Astrocyte of the spinal cord (primary cell): ENCODE measurements around the gene ATP2C1.

Experiments
- DNase-seq: peaks from one replicate; pipeline ENCODE4 v3.0.0; 2011; ENCODE audit warnings: low read depth, low spot score
- H3K4me3 ChIP-seq: 2 replicates; pipeline ENCODE4 v1.5.1; 2011; ENCODE audit warnings: low read depth, mild to moderate bottlenecking, low read length, moderate library complexity
- CTCF ChIP-seq: IDR thresholded peaks from 2 replicates; pipeline ENCODE4 v1.5.1; 2012; ENCODE audit warnings: low read depth, mild to moderate bottlenecking, low read length, inconsistent platforms
- in situ Hi-C: cut with HindIII; loops from 2 replicates; pipeline ENCODE4 v1.10.0; 2017; ENCODE audit warnings: low sequenced_read_pairs

The ATP2C1 gene

GRCh38 chr3:131008326-131008725 lies 114.4 kb downstream of the ATP2C1 start:
- no peak for TF ChIP-seq CTCF
- H3K4me3 ChIP-seq, result no peak overlapping the region
- no peak for DNase-seq
- in situ Hi-C loops, result no loop called here

- no peak overlapping the region for H3K4me3 ChIP-seq
- no peak for TF ChIP-seq CTCF
- in situ Hi-C loops, result no loop called here
- no peak for DNase-seq
Observed at GRCh38 chr3:131009698-131010097, 115.8 kb downstream of the ATP2C1 start.

- TF ChIP-seq CTCF, result no peak
- no peak overlapping the region for H3K4me3 ChIP-seq
- in situ Hi-C loops, result no loop called here
- DNase-seq, result no peak
Observed at GRCh38 chr3:131018970-131019369, 125.1 kb downstream of the ATP2C1 start.

DNA sequence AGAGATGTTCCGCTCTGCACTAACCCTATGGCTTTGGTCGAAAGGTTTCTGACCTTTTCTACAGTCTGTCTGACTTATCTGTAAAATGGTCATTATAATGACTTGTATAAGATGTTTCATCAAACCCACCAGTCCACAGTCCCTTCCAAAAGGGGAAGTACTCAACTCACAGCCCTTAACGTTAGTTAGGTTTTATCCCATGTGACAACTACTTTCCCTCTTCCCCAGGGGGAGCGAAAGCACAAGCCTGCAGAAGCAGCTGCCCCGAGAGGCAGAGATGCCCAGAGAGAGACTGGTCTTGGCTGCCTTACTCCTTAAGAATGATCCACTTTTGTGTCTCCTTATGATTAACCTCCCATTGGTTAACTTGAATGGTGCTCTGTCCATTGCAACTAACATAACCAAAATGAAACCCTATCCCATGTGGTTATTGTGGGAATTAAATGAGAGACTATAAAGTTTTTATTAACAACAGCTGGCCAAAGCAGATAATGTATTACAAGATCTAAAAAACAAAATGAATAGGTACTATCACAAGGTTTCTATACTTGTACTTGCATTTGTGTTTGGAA lies 126.3 kb downstream of the ATP2C1 start:
- TF ChIP-seq CTCF, result no peak
- in situ Hi-C loops, result no loop called here
- no peak overlapping the region for H3K4me3 ChIP-seq
- DNase-seq, result no peak

GRCh38 chr3:131025539-131025938 lies 131.7 kb downstream of the ATP2C1 start:
- DNase-seq, result no peak
- H3K4me3 ChIP-seq, result peak overlapping the region; percentile 79
- TF ChIP-seq CTCF, result no peak
- in situ Hi-C loops, result no loop called here

- peak; percentile 89 for DNase-seq
- in situ Hi-C loops, result no loop called here
- no peak for TF ChIP-seq CTCF
- peak within 1 kb of the TSS; percentile 79 for H3K4me3 ChIP-seq
Observed at GRCh38 chr3:131026321-131027151, 132.7 kb downstream of the ATP2C1 start, which contains the start of the genes ASTE1 and NEK11. ASTE1 (minus strand) TSS chr3:131026825; CDS start chr3:131025306, 1,519 bp downstream. NEK11 (plus strand) TSS chr3:131026877; CDS start chr3:131029709, 2,832 bp downstream.
